K562 (cell line): Measurements from ENCODE around the gene MAPKAPK3. TPM values are rescaled to one million over a fixed set of nuclear protein-coding genes. Genes with fewer than 3 reads are reported as not detected.
A peak's percentile ranks its signal among the peaks of the same experiment; 100 is the strongest.

Source experiments
- ATF1 ChIP-seq, 2 experiments: fragments of 450-650 bp in 1 of 2; IDR thresholded peaks; 2 replicates each; pipeline ENCODE4 v1.6.1; 2016; ENCODE audit warnings: missing compliant biosample characterization in 1 of 2, missing genetic modification characterization in 1 of 2
- GABPA ChIP-seq: fragments of 200-800 bp; sonication (Bioruptor generic); conservative IDR thresholded peaks from 2 replicates; pipeline ENCODE4 v1.6.1; 2016; ENCODE audit warnings: low read depth, missing genetic modification characterization, missing compliant biosample characterization
- MAFK ChIP-seq: IDR thresholded peaks from 2 replicates; pipeline ENCODE4 v1.6.1; 2011; ENCODE audit warnings: low read length, improper control_type of control experiment
- MAZ ChIP-seq, 2 experiments: fragments of 450-650 bp in 1 of 2; sonication (generic) in 1 of 2; formaldehyde crosslinking; IDR thresholded peaks in 1 of 2; conservative IDR thresholded peaks in 1 of 2; 2 replicates each; pipeline versions ENCODE4 v1.4.0 to v1.5.0; 2020; ENCODE audit warnings: mild to moderate bottlenecking in 1 of 2, missing genetic modification reagents in 1 of 2
- MGA ChIP-seq: fragments of 450-650 bp; IDR thresholded peaks from 2 replicates; pipeline ENCODE4 v1.6.1; 2016; ENCODE audit warnings: mild to moderate bottlenecking, moderate library complexity
- MYC ChIP-seq, 2 experiments: fragments of 250-450 bp in 1 of 2; sonication (Bioruptor Pico) in 1 of 2; IDR thresholded peaks; 2 replicates each; pipeline versions ENCODE4 v1.5.1 to v1.6.1; 2012 to 2021; ENCODE audit warnings: low read depth in 2 of 2, borderline replicate concordance in 1 of 2, improper control_type of control experiment in 1 of 2, low read length in 1 of 2, mild to moderate bottlenecking in 1 of 2, moderate library complexity in 1 of 2
- POLR2G ChIP-seq: fragments of 200-400 bp; formaldehyde crosslinking; IDR thresholded peaks from 2 replicates; pipeline ENCODE4 v1.6.1; 2017; ENCODE audit warnings: low read depth, mild to moderate bottlenecking, antibody characterized with exemption, low read length, moderate library complexity
- RB1 ChIP-seq: fragments of 450-650 bp; IDR thresholded peaks from 2 replicates; pipeline ENCODE4 v1.6.1; 2017; ENCODE audit warnings: low read depth, mild to moderate bottlenecking
- SAP30 ChIP-seq: fragments of 200-600 bp; sonication (generic); IDR thresholded peaks from 2 replicates; pipeline ENCODE4 v1.6.1; 2012; ENCODE audit warnings: borderline replicate concordance, low read depth, mild to moderate bottlenecking, moderate library complexity, low read length, control low read depth, inconsistent platforms; ENCODE audit not compliant: insufficient read depth, poor library complexity, severe bottlenecking
- ZNF79 ChIP-seq: fragments of 250-450 bp; sonication (Bioruptor Pico); IDR thresholded peaks from 2 replicates; pipeline ENCODE4 v1.4.0; 2020; ENCODE audit warnings: low read depth, mild to moderate bottlenecking, moderate library complexity
- polyA plus RNA-seq, 8 experiments: library from polyadenylated mRNA; depleted of rRNA in 4 of 8; stranded (reverse) in 5 of 8; unstranded in 3 of 8; fragments of >200 nt; fragmentation: Nextera tagmentation in 2 of 8; fragmentation: Illumina TruSeq in 1 of 8; extraction: Ambion mirVana in 2 of 8; extraction: Trizol in 1 of 8; gene quantifications; 2 replicates each; pipeline versions ENCODE4 v1.2.1 to v1.2.3, GENCODE V29; 2011 to 2014; ENCODE audit warnings: inconsistent platforms in 1 of 8, missing spikeins in 1 of 8
- total RNA-seq, 7 experiments: library from RNA; depleted of rRNA in 6 of 7; stranded (reverse); fragments of >200 nt in 6 of 7; fragmentation: Illumina TruSeq in 2 of 7; extraction: Trizol in 2 of 7; gene quantifications; 2 replicates each; pipeline versions ENCODE4 v1.2.1 to v1.2.3, GENCODE V29; 2011 to 2021; ENCODE audit warnings: low replicate concordance in 1 of 7

Gene MAPKAPK3
- total and polyA plus RNA-seq, 9 of the 15 experiments (the other 6 are each of a cell fraction or from before 2014, with no cell fraction given): 8.0 to 56.4 (median 41.2) TPM

GRCh38 chr3:50607271-50608091, 9.5 kb upstream of the MAPKAPK3 start (continued):
- TF ChIP-seq MGA (0 out of 2 replicates have a peak, but pooled peaks have one; percentile 19), RB1 (no peak), POLR2G (peak; percentile 69), MAZ (CRISPR knock-in tag; conservative IDR thresholded peaks at IDR 0.05 in 1 of 2, IDR thresholded peaks at IDR 0.05 in 1 of 2) (0 out of 4 replicates have a peak, but pooled peaks of 1 of the 2 experiments have one; percentile 20), MYC (IDR thresholded peaks at IDR 0.05; ENCODE audit: low read depth, low read length) (0 out of 2 replicates have a peak, but pooled peaks have one; percentile 12), MYC (CRISPR knock-in tag; IDR thresholded peaks at IDR 0.05; ENCODE audit: borderline replicate concordance, low read depth) (no peak), ATF1 (CRISPR knock-in tag; IDR thresholded peaks at IDR 0.05) (no peak), ATF1 (tag; IDR thresholded peaks at IDR 0.05) (0 out of 2 replicates have a peak, but pooled peaks have one; percentile 26), GABPA (tag) (peak; percentile 78), ZNF79 (CRISPR knock-in tag) (no peak), SAP30 (peak; percentile 41), MAFK (no peak)
- TF ChIP-seq, all 486 proteins: peak for 26
